HepG2 (cell line): ENCODE data around the gene PML. TPM values are rescaled to one million over a fixed set of nuclear protein-coding genes. Genes with fewer than 3 reads are reported as not detected.
A peak's percentile ranks its signal among the peaks of the same experiment; 100 is the strongest.

Source experiments
- ATAC-seq: fragments of 200-7000 bp; cut with Tn5 transposase; 3 replicates; pipeline ENCODE4 v1.9.1; 2020; ENCODE audit warnings: mild to moderate bottlenecking, moderate library complexity
- BruUV-seq: library from RNA; stranded (reverse); fragments of 400-500 nt; replicated peaks from 2 replicates; lab custom pipeline; 2021; lab: Mats Ljungman, UMichigan
- CTCF ChIA-PET: fragments of 300-600 bp; formaldehyde crosslinking; extraction: SDS; loops from one replicate; lab custom pipeline; 2021; ENCODE audit warnings: low total read pairs, inconsistent platforms, low intra/inter-chr PET ratio; lab: Yijun Ruan, JAX
- POLR2A ChIA-PET: fragments of 350-600 bp; sonication (Branson Sonifier 250); formaldehyde crosslinking; loops from one replicate; lab custom pipeline; 2020; ENCODE audit warnings: antibody characterized with exemption, inconsistent platforms; lab: Yijun Ruan, JAX
- DNase-seq: peaks from one replicate; pipeline ENCODE4 v3.0.0-alpha.2; 2015; ENCODE audit warnings: low spot score
- FAIRE-seq: peaks from 3 replicates; lab custom pipeline; 2011; peaks lifted over from hg19 to GRCh38; lab: Jason Lieb, UNC
- H2AFZ ChIP-seq: one replicate; pipeline ENCODE4 v1.6.1; 2011; ENCODE audit warnings: low read length, inconsistent platforms
- H3K27ac ChIP-seq: fragments of 300-600 bp; 3 replicates; pipeline ENCODE4 v1.8.0; 2011; ENCODE audit warnings: mixed run types, mild to moderate bottlenecking, mixed read lengths, low read length, inconsistent platforms; ENCODE audit not compliant: insufficient read depth; ENCODE audit errors: extremely low read length
- H3K27me3 ChIP-seq, 2 experiments: fragments of 200-600 bp in 1 of 2; 2 replicates in 1 of 2; 3 replicates in 1 of 2; pipeline versions ENCODE4 v1.6.0 to v1.8.0; 2011; ENCODE audit warnings: low read length in 2 of 2, mild to moderate bottlenecking in 2 of 2, moderate library complexity in 2 of 2, inconsistent platforms in 1 of 2; ENCODE audit not compliant: insufficient read depth in 2 of 2, control insufficient read depth in 1 of 2
- H3K36me3 ChIP-seq, 2 experiments: fragments of 200-600 bp in 1 of 2; replicated peaks in 1 of 2; 2 replicates in 1 of 2; 3 replicates in 1 of 2; pipeline versions ENCODE4 v1.5.1 to v1.8.0; 2011; ENCODE audit warnings: low read length in 2 of 2, inconsistent platforms in 1 of 2; ENCODE audit not compliant: insufficient read depth in 2 of 2, control insufficient read depth in 1 of 2
- H3K4me1 ChIP-seq: 2 replicates; pipeline ENCODE4 v1.5.1; 2012; ENCODE audit warnings: low read length, inconsistent platforms; ENCODE audit not compliant: insufficient read depth
- H3K4me2 ChIP-seq: 2 replicates; pipeline ENCODE4 v1.6.0; 2011; ENCODE audit warnings: low read depth, low read length, inconsistent platforms
- H3K4me3 ChIP-seq, 3 experiments: fragments of 200-600 bp in 1 of 3; sonication (generic), shearing (Covaris generic) in 1 of 3; replicated peaks in 1 of 3; 2 replicates each; pipeline ENCODE4 v1.5.1; 2011 to 2016; ENCODE audit warnings: low read length in 3 of 3, inconsistent platforms in 2 of 3, low read depth in 2 of 3, mild to moderate bottlenecking in 2 of 3, control low read depth in 1 of 3, mixed read lengths in 1 of 3; ENCODE audit not compliant: insufficient read depth in 1 of 3
- H3K79me2 ChIP-seq: one replicate; pipeline ENCODE4 v1.6.1; 2011; ENCODE audit warnings: low read length, inconsistent platforms; ENCODE audit not compliant: insufficient read depth
- H3K9ac ChIP-seq: 2 replicates; pipeline ENCODE4 v1.6.0; 2011; ENCODE audit warnings: mild to moderate bottlenecking, low read depth, low read length, inconsistent platforms; ENCODE audit not compliant: insufficient read depth
- H3K9me3 ChIP-seq: 2 replicates; pipeline ENCODE4 v1.5.1; 2012; ENCODE audit warnings: mild to moderate bottlenecking, low read length
- H4K20me1 ChIP-seq: 2 replicates; pipeline ENCODE4 v1.6.0; 2011; ENCODE audit warnings: inconsistent platforms, mild to moderate bottlenecking, low read length, moderate library complexity; ENCODE audit not compliant: insufficient read depth
- ARID2 ChIP-seq: sonication (generic); formaldehyde crosslinking; IDR thresholded peaks from 2 replicates; pipeline ENCODE4 v1.8.1; 2022; ENCODE audit warnings: mild to moderate bottlenecking, missing genetic modification reagents, borderline replicate concordance
- FOXP1 ChIP-seq, 2 experiments: fragments of 450-650 bp in 1 of 2; IDR thresholded peaks; 2 replicates each; pipeline ENCODE4 v1.6.1; 2017 to 2018; ENCODE audit warnings: antibody characterized with exemption in 1 of 2
- GRHL1 ChIP-seq: sonication (generic); formaldehyde crosslinking; conservative IDR thresholded peaks from 2 replicates; pipeline ENCODE4 v1.8.0; 2022; ENCODE audit warnings: missing genetic modification reagents
- REPIN1 ChIP-seq: sonication (generic); formaldehyde crosslinking; IDR thresholded peaks from 2 replicates; pipeline ENCODE4 v1.8.0; 2022; ENCODE audit warnings: missing genetic modification reagents, low read depth, mild to moderate bottlenecking, borderline replicate concordance
- TEAD2 ChIP-seq: sonication (generic); formaldehyde crosslinking; IDR thresholded peaks from 2 replicates; pipeline ENCODE4 v1.9.0; 2021; ENCODE audit warnings: missing genetic modification reagents
- ZHX2 ChIP-seq, 2 experiments: sonication (generic) in 1 of 2; formaldehyde crosslinking in 1 of 2; IDR thresholded peaks; 2 replicates each; pipeline versions ENCODE4 v1.6.1 to v1.9.0; 2014 to 2022; ENCODE audit warnings: antibody characterized with exemption in 1 of 2, borderline replicate concordance in 1 of 2, inconsistent platforms in 1 of 2, low read depth in 1 of 2, missing genetic modification reagents in 1 of 2
- ZNF432 ChIP-seq: sonication (generic); formaldehyde crosslinking; IDR thresholded peaks from 2 replicates; pipeline ENCODE4 v1.5.0; 2020; ENCODE audit warnings: missing genetic modification reagents, mild to moderate bottlenecking, borderline replicate concordance
- WGBS: methylation state at CpG from one replicate; pipeline ENCODE4 v1.1.6; 2017; ENCODE audit warnings: low lambda C conversion rate; 5-methylcytosine and 5-hydroxymethylcytosine counted together
- in situ Hi-C: cut with HindIII; loops from 2 replicates; pipeline ENCODE4 v1.10.0; 2017; ENCODE audit warnings: low pct_unique_long_range_greater_than_20kb; ENCODE audit not compliant: extremely low pct_ligation_motif_present
- intact Hi-C: fragments of 100-400 bp; cut with micrococcal nuclease; formaldehyde crosslinking; loops from one replicate; pipeline ENCODE4 v1.10.0; 2022; ENCODE audit not compliant: unreplicated experiment
- polyA plus RNA-seq, 8 experiments: library from polyadenylated mRNA; depleted of rRNA in 3 of 8; stranded (reverse) in 7 of 8; unstranded in 1 of 8; fragments of >200 nt; fragmentation: Illumina TruSeq in 4 of 8; extraction: Trizol in 4 of 8; gene quantifications; 2 replicates each; pipeline versions ENCODE4 v1.2.1 to v1.2.3, GENCODE V29; 2011 to 2016; ENCODE audit warnings: low read depth in 4 of 8, missing spikeins in 1 of 8, mixed read lengths in 1 of 8; ENCODE audit not compliant: insufficient read depth in 1 of 8
- total RNA-seq, 5 experiments: library from RNA; depleted of rRNA; stranded (reverse); fragments of >200 nt; fragmentation: Illumina TruSeq; extraction: Trizol; gene quantifications; 2 replicates each; pipeline ENCODE4 v1.2.3, GENCODE V29; 2016; ENCODE audit warnings: low read depth in 1 of 5

The PML gene
- total and polyA plus RNA-seq, 2 of the 13 experiments (the other 11 are each of a cell fraction or from before 2014, with no cell fraction given) = 2.9 to 3.9 TPM

DNA sequence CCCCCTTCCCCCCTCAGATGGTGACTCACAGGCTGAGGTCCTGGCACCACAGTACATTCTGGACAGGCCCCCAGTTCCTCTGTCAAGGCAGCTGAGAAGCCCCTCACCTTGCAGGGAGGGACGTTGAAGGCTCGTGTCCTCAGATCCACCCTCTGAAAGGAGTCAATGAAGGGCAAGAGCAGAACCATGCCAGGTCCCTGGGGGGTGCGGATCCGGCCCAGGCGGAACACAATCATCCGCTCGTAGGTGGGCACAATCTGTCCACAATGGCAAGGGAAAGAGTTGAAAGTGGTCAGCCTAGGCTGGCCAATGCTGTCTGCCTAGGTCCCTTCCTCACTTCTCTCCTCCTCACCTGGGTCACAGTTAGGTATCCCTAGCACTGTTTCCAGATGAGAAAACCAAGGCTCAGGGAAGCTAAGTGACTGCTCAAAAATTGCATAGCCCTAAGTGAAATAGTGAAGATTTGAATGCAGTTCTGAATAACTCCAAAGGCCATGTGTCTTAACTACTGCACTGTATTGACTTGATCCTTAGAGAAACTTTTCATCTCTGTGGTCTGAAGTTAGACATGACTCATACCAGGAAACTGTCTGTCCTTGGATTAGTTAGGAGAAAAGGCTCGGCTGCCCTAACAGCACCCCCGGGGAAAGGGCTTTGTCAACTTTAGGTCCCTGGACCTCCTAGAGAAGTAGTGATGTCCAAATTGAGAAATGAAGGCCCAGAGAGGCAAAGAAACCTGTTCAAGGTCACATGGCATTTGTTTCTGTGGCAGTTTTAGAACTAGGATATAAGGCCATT, 5.3 kb upstream of the PML start (continued):
- no peak for TF ChIP-seq FOXP1 (IDR thresholded peaks at IDR 0.05)
- TF ChIP-seq FOXP1 (CRISPR knock-in tag; IDR thresholded peaks at IDR 0.05) = no peak
- no peak for TF ChIP-seq GRHL1
- TF ChIP-seq TEAD2 (CRISPR knock-in tag) = no peak

DNA sequence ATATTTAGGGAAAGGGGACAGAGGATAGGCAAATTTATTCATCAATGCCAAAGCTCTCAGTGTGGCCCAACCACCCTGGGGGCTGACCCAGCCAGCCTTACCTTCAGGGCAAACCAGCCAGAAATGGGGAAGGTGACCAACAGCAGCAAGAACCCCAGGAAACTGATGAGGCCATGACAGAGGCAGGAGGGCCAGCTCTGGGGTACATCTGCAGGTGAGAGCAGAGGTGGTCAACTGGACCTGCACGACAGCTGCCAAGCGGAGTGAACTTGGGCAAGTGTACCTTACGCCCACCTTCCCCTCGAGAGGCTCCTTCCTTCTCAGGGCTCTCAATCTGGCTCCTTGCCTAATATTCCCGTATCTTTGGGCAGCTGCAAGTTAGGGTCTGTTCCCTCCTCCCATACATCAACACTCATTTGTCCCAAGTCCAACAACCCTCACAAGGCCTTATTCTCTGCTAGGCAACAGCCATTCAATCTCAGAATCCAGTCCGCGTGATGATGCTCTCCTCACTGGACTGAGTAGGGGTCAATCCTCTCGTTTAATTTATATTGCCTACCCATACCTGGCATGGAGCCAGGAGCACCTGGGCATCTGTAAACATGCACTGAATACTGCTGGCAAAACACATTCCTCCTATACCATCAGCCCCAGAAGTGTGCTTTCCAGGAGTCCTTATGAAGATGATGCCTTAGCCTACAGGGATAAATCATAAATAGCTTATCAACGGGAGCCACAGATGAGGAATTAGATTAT, 4.1 kb upstream of the PML start:
- intact Hi-C loops = no loop called here
- TF ChIP-seq REPIN1 (no peak), ZNF432 (CRISPR knock-in tag) (no peak), ARID2 (no peak), ZHX2 (IDR thresholded peaks at IDR 0.05; ENCODE audit: low read depth) (no peak), ZHX2 (CRISPR knock-in tag; IDR thresholded peaks at IDR 0.05; ENCODE audit: borderline replicate concordance) (no peak)
- TF ChIP-seq, all 625 proteins: peak for 0
- Histone ChIP-seq H3K9me3 (no peaks in the 10 kb centered on the region), H3K4me3 (no peak overlapping the region), H3K4me2 (peak overlapping the region; percentile 90; the same call in 1 of the 2 replicates), H4K20me1 (no peaks in the 10 kb centered on the region), H3K79me2 (peaks cover 7% of the 10 kb centered on the region), H3K36me3 (no peaks in the 10 kb centered on the region; a peak in 1 of 5 replicates), H3K9ac (0 out of 2 replicates have a peak overlapping the region, but pooled peaks have one; percentile 64), H3K27me3 (no peaks in the 10 kb centered on the region; a peak in 1 of 5 replicates), H3K4me1 (peaks cover 30% of the 10 kb centered on the region), H2AFZ (no peak overlapping the region), H3K27ac (no peak overlapping the region)
- ChIA-PET POLR2A (no interaction called here), CTCF (no interaction called here)
- no peak for FAIRE-seq
- in situ Hi-C loops = no loop called here
- BruUV-seq = no TSS peak
- WGBS = 66% methylated on average over 9 of the region's 9 CpGs
- no peak for ATAC-seq
- no peak for DNase-seq
